Parathyroid adenoma (tissue), 2 donors: Measurements from ENCODE around the gene SHC4.

Source experiments
- H2AFZ ChIP-seq: fragments of 300-600 bp; sonication (generic); one replicate; pipeline ENCODE4 v1.7.0; 2017; ENCODE audit warnings: antibody characterized with exemption, mild to moderate bottlenecking
- H3K27ac ChIP-seq: fragments of 300-600 bp; sonication (generic); one replicate; pipeline ENCODE4 v1.7.0; 2017
- H3K27me3 ChIP-seq: fragments of 300-600 bp; sonication (generic); one replicate; pipeline ENCODE4 v1.7.0; 2017; ENCODE audit warnings: low read length; ENCODE audit not compliant: control insufficient read depth, insufficient read depth
- H3K36me3 ChIP-seq: fragments of 300-600 bp; sonication (generic); one replicate; pipeline ENCODE4 v1.7.0; 2017; ENCODE audit warnings: low read length; ENCODE audit not compliant: control insufficient read depth, insufficient read depth
- H3K4me1 ChIP-seq: fragments of 300-600 bp; sonication (generic); one replicate; pipeline ENCODE4 v1.7.0; 2017; ENCODE audit warnings: control low read depth
- H3K4me2 ChIP-seq: fragments of 300-600 bp; sonication (generic); one replicate; pipeline ENCODE4 v1.7.0; 2017; ENCODE audit warnings: low read length
- H3K4me3 ChIP-seq: fragments of 300-600 bp; sonication (generic); one replicate; pipeline ENCODE4 v1.7.0; 2017; ENCODE audit warnings: low read depth, low read length
- H3K79me2 ChIP-seq: fragments of 300-600 bp; sonication (generic); one replicate; pipeline ENCODE4 v1.7.0; 2017; ENCODE audit warnings: control low read depth
- H3K9ac ChIP-seq: fragments of 300-600 bp; sonication (generic); one replicate; pipeline ENCODE4 v1.7.0; 2017; ENCODE audit warnings: mild to moderate bottlenecking
- H3K9me3 ChIP-seq: fragments of 300-600 bp; sonication (generic); one replicate; pipeline ENCODE4 v1.7.0; 2017; ENCODE audit warnings: low read length; ENCODE audit not compliant: control insufficient read depth
- TF ChIP-seq, protein P1 (sequence below): fragments of 300-600 bp; sonication (generic); IDR thresholded peaks from one replicate; pipeline ENCODE4 v1.7.0; 2017; ENCODE audit warnings: antibody characterized with exemption, mild to moderate bottlenecking
- donor health status: primary hyperparathyroidism.

Gene SHC4

DNA sequence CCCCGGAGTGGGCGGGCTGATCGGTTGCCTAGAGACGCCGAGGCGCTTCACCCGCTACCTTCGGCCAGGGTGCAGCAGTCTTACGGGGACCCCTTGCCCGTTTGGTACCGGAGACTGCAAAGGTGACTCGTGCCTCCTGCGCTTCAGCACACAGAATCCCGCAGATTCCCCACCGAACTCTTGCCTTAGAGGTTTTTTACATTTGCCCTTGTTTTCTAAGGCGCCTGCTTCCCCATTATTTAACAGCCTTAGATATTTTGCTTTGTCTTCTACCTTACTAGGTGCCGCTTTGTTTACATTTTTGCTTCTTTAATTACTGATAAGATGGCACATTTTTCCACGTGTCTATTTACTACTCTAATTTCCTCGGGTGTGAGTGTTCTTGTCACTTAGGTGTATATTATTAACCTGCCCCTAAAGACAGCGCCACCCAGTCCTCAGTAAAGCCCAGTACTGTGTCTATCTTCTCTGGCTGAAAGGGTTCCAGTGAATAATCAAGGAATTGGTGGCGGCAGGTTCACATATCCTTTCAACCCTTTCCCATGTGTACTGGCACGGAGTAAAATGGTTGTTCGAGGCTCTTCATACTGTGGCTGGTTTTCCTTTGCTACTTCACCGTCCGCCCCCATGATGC lies 152.3 kb downstream of the SHC4 start:
- TF ChIP-seq, protein P1, sequence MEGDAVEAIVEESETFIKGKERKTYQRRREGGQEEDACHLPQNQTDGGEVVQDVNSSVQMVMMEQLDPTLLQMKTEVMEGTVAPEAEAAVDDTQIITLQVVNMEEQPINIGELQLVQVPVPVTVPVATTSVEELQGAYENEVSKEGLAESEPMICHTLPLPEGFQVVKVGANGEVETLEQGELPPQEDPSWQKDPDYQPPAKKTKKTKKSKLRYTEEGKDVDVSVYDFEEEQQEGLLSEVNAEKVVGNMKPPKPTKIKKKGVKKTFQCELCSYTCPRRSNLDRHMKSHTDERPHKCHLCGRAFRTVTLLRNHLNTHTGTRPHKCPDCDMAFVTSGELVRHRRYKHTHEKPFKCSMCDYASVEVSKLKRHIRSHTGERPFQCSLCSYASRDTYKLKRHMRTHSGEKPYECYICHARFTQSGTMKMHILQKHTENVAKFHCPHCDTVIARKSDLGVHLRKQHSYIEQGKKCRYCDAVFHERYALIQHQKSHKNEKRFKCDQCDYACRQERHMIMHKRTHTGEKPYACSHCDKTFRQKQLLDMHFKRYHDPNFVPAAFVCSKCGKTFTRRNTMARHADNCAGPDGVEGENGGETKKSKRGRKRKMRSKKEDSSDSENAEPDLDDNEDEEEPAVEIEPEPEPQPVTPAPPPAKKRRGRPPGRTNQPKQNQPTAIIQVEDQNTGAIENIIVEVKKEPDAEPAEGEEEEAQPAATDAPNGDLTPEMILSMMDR: no peak
- Histone ChIP-seq H3K27ac (no peak overlapping the region), H3K36me3 (no peaks in the 10 kb centered on the region), H3K4me3 (peak overlapping the region; percentile 76), H3K79me2 (no peaks in the 10 kb centered on the region), H3K4me1 (no peaks in the 10 kb centered on the region), H2AFZ (peak overlapping the region; percentile 89), H3K27me3 (no peaks in the 10 kb centered on the region), H3K9me3 (no peaks in the 10 kb centered on the region), H3K9ac (no peak overlapping the region), H3K4me2 (peak overlapping the region; percentile 86)

DNA sequence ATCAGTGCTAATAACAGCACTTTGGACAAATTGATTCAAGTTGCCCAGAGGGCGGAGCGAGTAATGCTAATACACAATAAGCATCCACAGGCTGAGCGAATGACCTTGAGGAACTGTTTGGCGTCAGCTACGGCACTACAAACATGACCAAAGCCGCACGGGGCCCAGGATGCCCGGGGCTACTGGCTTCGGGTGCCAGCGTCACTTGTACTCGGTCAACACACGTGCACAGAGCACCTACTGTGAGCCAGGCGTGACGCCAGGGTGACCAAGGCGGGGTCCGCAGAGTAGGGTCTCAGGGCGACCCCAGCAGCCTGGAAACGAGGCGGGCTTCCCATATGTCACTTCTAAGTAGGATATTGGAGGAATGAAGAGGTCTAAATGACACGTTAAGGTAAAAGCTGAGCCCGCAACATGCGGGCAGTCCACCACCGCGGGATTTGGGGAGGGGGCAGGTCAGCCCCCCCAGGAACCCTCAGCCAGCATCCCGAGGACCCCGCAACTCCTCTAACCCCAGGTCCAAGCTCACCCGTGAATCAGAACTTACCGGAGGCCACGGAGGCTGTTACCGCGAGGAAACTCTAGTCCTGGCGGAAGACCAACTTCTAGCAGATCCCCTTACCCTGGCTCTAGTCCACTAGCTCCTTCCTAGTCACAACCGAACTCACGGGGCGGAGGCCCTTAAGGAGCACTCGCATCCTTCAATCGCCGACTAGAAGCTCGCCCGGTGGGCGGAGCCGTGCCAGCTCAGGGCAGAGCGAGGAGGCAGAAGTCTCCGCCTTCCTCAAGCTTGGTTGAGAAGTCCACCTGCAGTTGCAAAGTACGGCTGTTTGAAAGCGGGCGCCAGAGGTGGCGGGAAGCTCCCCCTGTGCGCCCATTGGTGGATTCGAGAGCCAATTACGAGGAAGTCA lies 153.1 kb downstream of the SHC4 start, which contains the start of gene CEP152:
TSS of gene CEP152 (minus strand) at position 656 of the 911 bp plus-strand sequence. CDS start 5,420 bp downstream, outside the sequence.
- Histone ChIP-seq H3K36me3 (no peaks in the 10 kb centered on the region), H3K27me3 (no peaks in the 10 kb centered on the region), H3K4me3 (peak within 1 kb of the TSS; percentile 76), H3K4me2 (peak within 1 kb of the TSS; percentile 86), H2AFZ (peak within 1 kb of the TSS; percentile 89), H3K27ac (no peak within 1 kb of the TSS), H3K4me1 (no peaks in the 10 kb centered on the region), H3K9me3 (no peaks in the 10 kb centered on the region), H3K9ac (no peak within 1 kb of the TSS), H3K79me2 (no peaks in the 10 kb centered on the region)
- TF ChIP-seq, protein P1: no peak

DNA sequence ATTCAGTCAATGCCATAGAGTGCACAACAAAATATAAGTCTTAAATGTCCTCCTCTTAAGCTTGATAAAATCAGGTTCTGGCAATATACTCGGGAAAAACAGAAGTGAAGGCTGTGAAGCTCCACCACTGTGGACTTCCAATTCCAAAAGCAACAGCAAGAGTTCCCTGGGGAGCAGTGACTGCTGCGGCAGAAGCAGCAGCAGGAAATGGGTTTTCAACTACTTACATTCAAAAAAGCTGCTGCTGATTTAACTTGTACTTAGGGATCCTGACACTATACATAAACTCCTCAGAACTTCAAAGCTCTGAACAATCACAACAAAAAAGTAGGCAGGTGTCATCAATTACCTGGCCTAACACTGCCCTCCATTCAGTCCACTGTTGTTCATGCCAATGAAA lies 157.6 kb downstream of the SHC4 start:
- H3K9ac ChIP-seq: no peak overlapping the region
- TF ChIP-seq, protein P1: no peak
- H3K79me2 ChIP-seq: no peaks in the 10 kb centered on the region
- no peak overlapping the region for H3K4me3 ChIP-seq
- H3K9me3 ChIP-seq: no peaks in the 10 kb centered on the region
- H3K27me3 ChIP-seq: no peaks in the 10 kb centered on the region
- no peak overlapping the region for H2AFZ ChIP-seq
- H3K4me2 ChIP-seq: no peak overlapping the region
- H3K4me1 ChIP-seq: no peaks in the 10 kb centered on the region
- H3K36me3 ChIP-seq: no peaks in the 10 kb centered on the region
- no peak overlapping the region for H3K27ac ChIP-seq

DNA sequence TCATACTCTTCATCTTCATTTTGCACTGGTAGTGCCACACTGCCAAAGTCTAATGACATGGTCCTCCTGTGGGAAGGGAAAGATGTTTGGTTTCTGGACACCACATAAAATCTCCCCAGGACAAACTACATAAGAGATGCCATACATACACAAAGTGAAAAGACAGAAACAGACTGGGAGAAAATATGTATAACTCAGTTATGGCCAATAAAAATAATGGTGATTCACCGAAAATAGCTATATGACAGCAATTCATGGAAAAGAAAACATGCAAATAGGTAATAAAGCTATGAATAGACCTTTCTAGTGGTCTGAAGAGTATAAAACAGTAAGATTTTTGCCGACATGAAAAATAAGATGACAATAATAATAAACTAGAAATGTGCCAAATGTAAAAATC lies 158.1 kb downstream of the SHC4 start:
- H3K9ac ChIP-seq: no peak overlapping the region
- no peak overlapping the region for H3K4me2 ChIP-seq
- no peak overlapping the region for H3K27ac ChIP-seq
- H3K79me2 ChIP-seq: no peaks in the 10 kb centered on the region
- no peak overlapping the region for H3K4me3 ChIP-seq
- H3K9me3 ChIP-seq: no peaks in the 10 kb centered on the region
- TF ChIP-seq, protein P1: no peak
- H3K4me1 ChIP-seq: no peaks in the 10 kb centered on the region
- no peaks in the 10 kb centered on the region for H3K36me3 ChIP-seq
- H2AFZ ChIP-seq: no peak overlapping the region
- no peaks in the 10 kb centered on the region for H3K27me3 ChIP-seq
